ENCODE results near the gene HOOK1. TPM values are rescaled to one million over a fixed set of nuclear protein-coding genes. Genes with fewer than 3 reads are reported as not detected.

Gene HOOK1
- total RNA-seq, 1 experiment from 2014 or later = 42.0 TPM

- H2BK5ac ChIP-seq (ENCODE audit: insufficient read length, low read length) = no peak overlapping the region
- H4K8ac ChIP-seq (replicated peaks; ENCODE audit: insufficient read length, low read depth, low read length) = no peak overlapping the region
- no peak overlapping the region for H3K18ac ChIP-seq (ENCODE audit: insufficient read length, low read depth, low read length)
- H3K56ac ChIP-seq (ENCODE audit: insufficient read length, low read depth, low read length) = no peak overlapping the region
- H2BK120ac ChIP-seq (ENCODE audit: low read depth, low read length, poor library complexity, severe bottlenecking) = no peak overlapping the region
- TF ChIP-seq CTCF (conservative IDR thresholded peaks at IDR 0.05) = no peak
- Mint-ChIP-seq H3K4me1 (0 out of 4 replicates have a peak, but pooled peaks cover 0 to 2% of the 10 kb centered on the region in 2 experiments), H3K36me3 (ENCODE audit: insufficient read depth in 1 of 3, low read depth in 3 of 3) (peaks cover 16 to 51% (median 36%) of the 10 kb centered on the region in 3 experiments; a peak in 6 of 7 replicates), H3K27me3 (ENCODE audit: low read depth) (no peaks in the 10 kb centered on the region), H3K4me3 (no peak overlapping the region), H3K27ac (no peak overlapping the region), H3K9me3 (no peaks in the 10 kb centered on the region)
- no peak for DNase-seq
- no peak overlapping the region for H3K14ac ChIP-seq (ENCODE audit: insufficient read depth, low read length)
- H3K23me2 ChIP-seq (ENCODE audit: insufficient read length, low read depth, low read length, poor library complexity, severe bottlenecking) = no peaks in the 10 kb centered on the region
- H2BK12ac ChIP-seq (ENCODE audit: insufficient read length, low read depth, low read length) = no peak overlapping the region
- no peaks in the 10 kb centered on the region for H3K27me3 ChIP-seq (ENCODE audit: insufficient read depth, low read length)
- H3K79me1 ChIP-seq (ENCODE audit: insufficient read depth, low read depth, low read length, poor library complexity, severe bottlenecking) = no peaks in the 10 kb centered on the region
- H3K9ac ChIP-seq (ENCODE audit: extremely low read depth, insufficient read length, low read length) = no peak overlapping the region
- no peak overlapping the region for H3K23ac ChIP-seq (ENCODE audit: insufficient read length, low read depth, low read length)
- no peak overlapping the region for H4K91ac ChIP-seq (ENCODE audit: insufficient read length, low read depth, low read length)
- no peak overlapping the region for H3K4me2 ChIP-seq (ENCODE audit: insufficient read depth, insufficient read length, low read length)
- H4K5ac ChIP-seq (ENCODE audit: insufficient read length, low read depth, low read length) = no peak overlapping the region
- no peak overlapping the region for H2BK15ac ChIP-seq (ENCODE audit: low read depth, low read length)
- no peaks in the 10 kb centered on the region for H3K4me1 ChIP-seq (ENCODE audit: insufficient read depth, low read length)
- H3K4ac ChIP-seq (ENCODE audit: low read depth, low read length) = no peak overlapping the region
- H3K9me3 ChIP-seq (ENCODE audit: control insufficient read depth, low read depth, low read length) = no peaks in the 10 kb centered on the region
- H4K20me1 ChIP-seq (ENCODE audit: control insufficient read depth, insufficient read depth, insufficient read length) = no peaks in the 10 kb centered on the region
- no peak overlapping the region for H2AK5ac ChIP-seq (ENCODE audit: insufficient read length, low read length)
- no CpG with 5 or more reads among the region's 3 CpGs for WGBS (ENCODE audit: extremely low coverage, insufficient read length, low lambda C conversion rate)
- no peak overlapping the region for H3T11ph ChIP-seq (ENCODE audit: low read length)
- no peak overlapping the region for H2AFZ ChIP-seq (ENCODE audit: low read length)
- no peaks in the 10 kb centered on the region for H3K79me2 ChIP-seq (ENCODE audit: insufficient read depth, low read length)
- no peak overlapping the region for H2BK20ac ChIP-seq (ENCODE audit: low read depth, low read length, poor library complexity, severe bottlenecking)
- H3K27ac ChIP-seq (ENCODE audit: insufficient read length, low read depth, low read length) = no peak overlapping the region
Observed at GRCh38 chr1:59846209-59846894, 31.6 kb downstream of the HOOK1 start.

Measured in H9 (cell line).